Tibial artery (tissue), 4 donors: ENCODE results near the gene KDM4F.

ENCODE experiments used
- DNase-seq, 2 donors: peaks; one replicate each; pipeline ENCODE4 v3.0.0-alpha.2; 2019
- H3K27ac ChIP-seq, 2 donors: fragments of 200-600 bp; sonication (generic) in 1 of 2; 1 replicate in 1 of 2; 2 replicates in 1 of 2; pipeline ENCODE4 v1.5.1; 2018 to 2019; ENCODE audit warnings: mild to moderate bottlenecking in 1 of 2
- H3K27me3 ChIP-seq, 2 donors: fragments of 200-600 bp; sonication (generic) in 1 of 2; one replicate each; pipeline versions ENCODE4 v1.5.1 to v1.6.0; 2016 to 2019
- H3K36me3 ChIP-seq, 3 donors: fragments of 200-600 bp; sonication (generic) in 2 of 3; one replicate each; pipeline ENCODE4 v1.5.1; 2016 to 2019; ENCODE audit warnings: mild to moderate bottlenecking in 2 of 3
- H3K4me1 ChIP-seq, 4 donors: fragments of 200-600 bp; sonication (generic) in 2 of 4; 1 replicate in 3 of 4; 2 replicates in 1 of 4; pipeline ENCODE4 v1.5.1; 2016 to 2019
- H3K4me3 ChIP-seq, 2 donors: fragments of 200-600 bp; sonication (generic) in 1 of 2; 1 replicate in 1 of 2; 2 replicates in 1 of 2; pipeline ENCODE4 v1.5.1; 2018 to 2019; ENCODE audit warnings: mild to moderate bottlenecking in 2 of 2
- H3K9me3 ChIP-seq, 3 donors: fragments of 200-600 bp; sonication (generic) in 1 of 3; one replicate each; pipeline ENCODE4 v1.5.1; 2016 to 2019
- CTCF ChIP-seq, 2 experiments: fragments of 200-600 bp in 1 of 2; fragments of 450-650 bp in 1 of 2; IDR thresholded peaks; one replicate each; pipeline ENCODE4 v1.5.1; 2017 to 2019; ENCODE audit warnings: antibody characterized with exemption in 2 of 2, mild to moderate bottlenecking in 1 of 2, moderate library complexity in 1 of 2
- intact Hi-C: fragments of 100-400 bp; cut with DNase I; formaldehyde crosslinking; loops from one replicate; pipeline ENCODE4 v1.15.0; 2023; ENCODE audit warnings: low total_unique reads

Gene KDM4F

GRCh38 chr11:95072948-95073347 is 23.7 kb downstream of the KDM4F start:
- H3K9me3 ChIP-seq, result no peaks in the 10 kb centered on the region
- peaks cover 0 to 6% (median 0%) of the 10 kb centered on the region in 3 donors for H3K36me3 ChIP-seq
- H3K4me3 ChIP-seq, result no peak overlapping the region
- H3K27ac ChIP-seq, result no peak overlapping the region
- no peak for TF ChIP-seq CTCF (IDR thresholded peaks at IDR 0.05)
- intact Hi-C loops, result loop anchor here (10.0 kb wide), 1 partner anchor 692 kb away; no protein-coding TSS in a partner anchor
- no peak for DNase-seq
- peaks cover 0 to 60% (median 44%) of the 10 kb centered on the region in 4 donors for H3K4me1 ChIP-seq
- no peaks in the 10 kb centered on the region for H3K27me3 ChIP-seq

- Histone ChIP-seq H3K4me3 (no peak overlapping the region), H3K9me3 (no peaks in the 10 kb centered on the region), H3K4me1 (peaks cover 0 to 70% (median 43%) of the 10 kb centered on the region in 4 donors), H3K27ac (peak overlapping the region; percentile 52 to 64), H3K27me3 (no peaks in the 10 kb centered on the region), H3K36me3 (peaks cover 0 to 6% (median 0%) of the 10 kb centered on the region in 3 donors)
- TF ChIP-seq CTCF (IDR thresholded peaks at IDR 0.05), result no peak
- intact Hi-C loops, result loop anchor here (5.0 to 10.0 kb wide), 2 partner anchors 72 to 690 kb away; no protein-coding TSS in a partner anchor
- peak; percentile 32 to 78 for DNase-seq
Measured at GRCh38 chr11:95074792-95075563, 25.8 kb downstream of the KDM4F start.

GRCh38 chr11:95076416-95076815 is 27.2 kb downstream of the KDM4F start:
- H3K27ac ChIP-seq, result peak overlapping the region; percentile 73 to 81
- intact Hi-C loops, result loop anchor here (5.0 to 10.0 kb wide), 2 partner anchors 71 to 688 kb away; no protein-coding TSS in a partner anchor
- DNase-seq, result peak; percentile 72 to 92

GRCh38 chr11:95076981-95077380 is 27.8 kb downstream of the KDM4F start:
- DNase-seq, result no peak
- no peak for TF ChIP-seq CTCF (IDR thresholded peaks at IDR 0.05)
- Histone ChIP-seq H3K27me3 (no peaks in the 10 kb centered on the region), H3K9me3 (no peaks in the 10 kb centered on the region), H3K27ac (peak overlapping the region; percentile 73 to 81), H3K36me3 (no peaks in the 10 kb centered on the region), H3K4me1 (peaks cover 7 to 82% (median 54%) of the 10 kb centered on the region in 4 donors), H3K4me3 (no peak overlapping the region)
- intact Hi-C loops, result loop anchor here (5.0 to 10.0 kb wide), 2 partner anchors 70 to 688 kb away; no protein-coding TSS in a partner anchor

More at GRCh38 chr11:95076416-95076815, 27.2 kb downstream of the KDM4F start:
- H3K4me1 ChIP-seq, result peaks cover 4 to 77% (median 51%) of the 10 kb centered on the region in 4 donors
- H3K9me3 ChIP-seq, result no peaks in the 10 kb centered on the region
- no peak for TF ChIP-seq CTCF (IDR thresholded peaks at IDR 0.05)
- no peak overlapping the region for H3K4me3 ChIP-seq
- no peaks in the 10 kb centered on the region for H3K27me3 ChIP-seq
- no peaks in the 10 kb centered on the region for H3K36me3 ChIP-seq

- Histone ChIP-seq H3K4me1 (peaks cover 7 to 97% (median 64%) of the 10 kb centered on the region in 4 donors), H3K36me3 (no peaks in the 10 kb centered on the region), H3K27ac (peak overlapping the region; percentile 73 to 81), H3K27me3 (no peaks in the 10 kb centered on the region), H3K4me3 (no peak overlapping the region), H3K9me3 (no peaks in the 10 kb centered on the region)
- intact Hi-C loops, result loop anchor here (5.0 to 10.0 kb wide), 2 partner anchors 69 to 686 kb away; no protein-coding TSS in a partner anchor
- TF ChIP-seq CTCF (IDR thresholded peaks at IDR 0.05), result no peak
- no peak for DNase-seq
Measured at GRCh38 chr11:95078526-95078925, 29.3 kb downstream of the KDM4F start.
